Astrocyte of the spinal cord (primary cell): ENCODE data around the gene PCNT.

Source experiments
- DNase-seq: peaks from one replicate; pipeline ENCODE4 v3.0.0; 2011; ENCODE audit warnings: low read depth, low spot score
- H3K4me3 ChIP-seq: 2 replicates; pipeline ENCODE4 v1.5.1; 2011; ENCODE audit warnings: low read depth, mild to moderate bottlenecking, low read length, moderate library complexity
- in situ Hi-C: cut with HindIII; loops from 2 replicates; pipeline ENCODE4 v1.10.0; 2017; ENCODE audit warnings: low sequenced_read_pairs
- TF ChIP-seq, protein P1 (sequence below): IDR thresholded peaks from 2 replicates; pipeline ENCODE4 v1.5.1; 2012; ENCODE audit warnings: low read depth, mild to moderate bottlenecking, low read length, inconsistent platforms

Gene PCNT, protein sequence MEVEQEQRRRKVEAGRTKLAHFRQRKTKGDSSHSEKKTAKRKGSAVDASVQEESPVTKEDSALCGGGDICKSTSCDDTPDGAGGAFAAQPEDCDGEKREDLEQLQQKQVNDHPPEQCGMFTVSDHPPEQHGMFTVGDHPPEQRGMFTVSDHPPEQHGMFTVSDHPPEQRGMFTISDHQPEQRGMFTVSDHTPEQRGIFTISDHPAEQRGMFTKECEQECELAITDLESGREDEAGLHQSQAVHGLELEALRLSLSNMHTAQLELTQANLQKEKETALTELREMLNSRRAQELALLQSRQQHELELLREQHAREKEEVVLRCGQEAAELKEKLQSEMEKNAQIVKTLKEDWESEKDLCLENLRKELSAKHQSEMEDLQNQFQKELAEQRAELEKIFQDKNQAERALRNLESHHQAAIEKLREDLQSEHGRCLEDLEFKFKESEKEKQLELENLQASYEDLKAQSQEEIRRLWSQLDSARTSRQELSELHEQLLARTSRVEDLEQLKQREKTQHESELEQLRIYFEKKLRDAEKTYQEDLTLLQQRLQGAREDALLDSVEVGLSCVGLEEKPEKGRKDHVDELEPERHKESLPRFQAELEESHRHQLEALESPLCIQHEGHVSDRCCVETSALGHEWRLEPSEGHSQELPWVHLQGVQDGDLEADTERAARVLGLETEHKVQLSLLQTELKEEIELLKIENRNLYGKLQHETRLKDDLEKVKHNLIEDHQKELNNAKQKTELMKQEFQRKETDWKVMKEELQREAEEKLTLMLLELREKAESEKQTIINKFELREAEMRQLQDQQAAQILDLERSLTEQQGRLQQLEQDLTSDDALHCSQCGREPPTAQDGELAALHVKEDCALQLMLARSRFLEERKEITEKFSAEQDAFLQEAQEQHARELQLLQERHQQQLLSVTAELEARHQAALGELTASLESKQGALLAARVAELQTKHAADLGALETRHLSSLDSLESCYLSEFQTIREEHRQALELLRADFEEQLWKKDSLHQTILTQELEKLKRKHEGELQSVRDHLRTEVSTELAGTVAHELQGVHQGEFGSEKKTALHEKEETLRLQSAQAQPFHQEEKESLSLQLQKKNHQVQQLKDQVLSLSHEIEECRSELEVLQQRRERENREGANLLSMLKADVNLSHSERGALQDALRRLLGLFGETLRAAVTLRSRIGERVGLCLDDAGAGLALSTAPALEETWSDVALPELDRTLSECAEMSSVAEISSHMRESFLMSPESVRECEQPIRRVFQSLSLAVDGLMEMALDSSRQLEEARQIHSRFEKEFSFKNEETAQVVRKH (N-terminal part only)

DNA sequence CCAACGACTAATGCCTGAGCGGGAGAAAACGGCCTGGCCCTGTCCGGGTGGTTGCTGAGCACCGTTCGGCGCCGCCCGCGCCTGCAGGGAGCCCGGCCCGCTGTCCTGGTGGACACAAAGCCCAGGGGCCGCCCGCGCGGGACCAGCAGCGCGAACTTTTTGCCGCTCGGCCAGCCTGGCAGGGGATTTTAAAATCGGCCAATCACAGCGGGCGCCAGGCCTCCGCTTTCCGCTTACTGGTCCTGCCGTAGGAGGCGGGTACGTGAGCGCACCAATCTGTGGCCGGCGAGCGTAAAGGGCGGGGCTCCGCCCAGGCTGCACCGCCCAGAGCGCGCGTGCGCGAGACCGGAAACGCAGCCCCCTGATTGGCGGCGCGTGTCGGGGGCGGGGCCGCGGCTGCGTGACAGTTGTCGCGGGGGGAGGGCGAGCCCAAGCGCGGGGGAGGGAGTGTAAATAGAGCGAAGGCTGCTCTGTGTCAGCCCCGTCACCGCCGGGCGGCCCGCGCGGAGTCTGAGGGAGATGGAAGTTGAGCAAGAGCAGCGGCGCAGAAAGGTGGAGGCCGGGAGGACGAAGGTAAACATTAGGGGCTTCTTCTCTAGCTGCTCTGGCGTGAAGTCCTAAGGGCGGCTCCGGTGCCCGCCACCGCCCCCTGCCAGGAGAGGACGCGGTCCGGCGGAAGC, at the start of gene PCNT, which contains the start of gene C21orf58:
Gene PCNT, plus strand, starts transcription at position 447 of the 680 bp plus-strand sequence. Its CDS starts 73 bp downstream, at position 520.
Gene C21orf58, minus strand, starts transcription at position 161 of the 680 bp plus-strand sequence. CDS start 1,132 bp downstream, outside the sequence.
- DNase-seq = peak; percentile 98
- TF ChIP-seq, protein P1, sequence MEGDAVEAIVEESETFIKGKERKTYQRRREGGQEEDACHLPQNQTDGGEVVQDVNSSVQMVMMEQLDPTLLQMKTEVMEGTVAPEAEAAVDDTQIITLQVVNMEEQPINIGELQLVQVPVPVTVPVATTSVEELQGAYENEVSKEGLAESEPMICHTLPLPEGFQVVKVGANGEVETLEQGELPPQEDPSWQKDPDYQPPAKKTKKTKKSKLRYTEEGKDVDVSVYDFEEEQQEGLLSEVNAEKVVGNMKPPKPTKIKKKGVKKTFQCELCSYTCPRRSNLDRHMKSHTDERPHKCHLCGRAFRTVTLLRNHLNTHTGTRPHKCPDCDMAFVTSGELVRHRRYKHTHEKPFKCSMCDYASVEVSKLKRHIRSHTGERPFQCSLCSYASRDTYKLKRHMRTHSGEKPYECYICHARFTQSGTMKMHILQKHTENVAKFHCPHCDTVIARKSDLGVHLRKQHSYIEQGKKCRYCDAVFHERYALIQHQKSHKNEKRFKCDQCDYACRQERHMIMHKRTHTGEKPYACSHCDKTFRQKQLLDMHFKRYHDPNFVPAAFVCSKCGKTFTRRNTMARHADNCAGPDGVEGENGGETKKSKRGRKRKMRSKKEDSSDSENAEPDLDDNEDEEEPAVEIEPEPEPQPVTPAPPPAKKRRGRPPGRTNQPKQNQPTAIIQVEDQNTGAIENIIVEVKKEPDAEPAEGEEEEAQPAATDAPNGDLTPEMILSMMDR = no peak
- in situ Hi-C loops = no loop called here
- H3K4me3 ChIP-seq = peak within 1 kb of the TSS; percentile 96

DNA sequence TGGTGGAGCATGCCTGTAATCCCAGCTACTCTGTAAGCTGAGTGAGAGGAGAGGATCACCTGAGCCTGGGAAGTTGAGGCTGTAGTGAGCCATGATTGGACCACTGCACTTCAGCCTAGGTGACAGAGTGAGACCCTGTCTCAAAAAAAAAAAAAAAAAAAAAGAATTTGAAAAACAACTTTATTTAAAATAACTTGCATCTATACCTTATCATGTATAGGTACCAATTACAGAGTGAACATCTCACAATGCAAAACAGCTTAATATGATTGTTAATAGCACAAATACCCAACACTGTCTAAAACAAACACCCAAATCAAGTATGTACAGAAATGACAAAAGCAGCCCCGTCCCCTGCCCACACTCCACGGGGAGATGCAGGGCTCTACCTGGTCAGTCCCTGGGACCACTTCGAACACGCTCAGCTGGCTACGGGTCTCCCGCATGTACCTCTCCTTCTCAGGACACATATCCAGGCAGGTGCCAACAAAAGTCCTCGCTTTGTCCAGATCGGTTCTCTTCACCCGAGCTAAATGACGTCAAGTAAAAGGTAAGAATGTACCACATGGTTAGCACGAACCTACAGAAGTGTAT, 49.1 kb upstream of the PCNT start:
- TF ChIP-seq, protein P1 = no peak
- no peak for DNase-seq
- H3K4me3 ChIP-seq = no peak overlapping the region
- in situ Hi-C loops = no loop called here

DNA sequence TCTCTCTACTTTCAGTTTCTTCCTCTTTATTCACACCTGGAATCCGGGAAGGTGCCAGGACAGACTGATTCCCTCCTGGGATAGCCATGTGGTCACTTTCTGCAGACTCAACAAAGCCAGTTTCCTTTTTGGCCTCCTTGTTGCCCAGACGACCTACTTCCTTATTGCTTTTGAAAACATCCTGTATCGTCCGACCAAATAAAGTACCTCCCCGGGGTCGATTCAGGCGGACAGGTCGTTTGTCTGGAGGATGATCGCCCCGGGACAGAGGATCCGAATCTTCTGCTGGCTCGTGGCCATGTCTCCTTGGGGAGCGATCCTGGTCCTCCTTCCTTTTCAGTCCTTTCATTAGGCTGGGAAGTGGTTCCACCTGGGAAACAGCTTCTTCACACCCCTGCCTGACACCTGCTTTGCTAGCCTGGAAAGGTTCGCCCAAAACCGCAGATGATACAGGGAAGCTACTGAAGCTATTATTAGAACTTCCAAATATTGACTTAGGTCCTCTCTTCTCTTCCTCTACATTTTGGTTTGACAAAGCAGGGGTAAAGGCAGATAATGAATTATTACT, 39.8 kb upstream of the PCNT start:
- TF ChIP-seq, protein P1 = no peak
- in situ Hi-C loops = no loop called here
- H3K4me3 ChIP-seq = no peak overlapping the region
- no peak for DNase-seq

DNA sequence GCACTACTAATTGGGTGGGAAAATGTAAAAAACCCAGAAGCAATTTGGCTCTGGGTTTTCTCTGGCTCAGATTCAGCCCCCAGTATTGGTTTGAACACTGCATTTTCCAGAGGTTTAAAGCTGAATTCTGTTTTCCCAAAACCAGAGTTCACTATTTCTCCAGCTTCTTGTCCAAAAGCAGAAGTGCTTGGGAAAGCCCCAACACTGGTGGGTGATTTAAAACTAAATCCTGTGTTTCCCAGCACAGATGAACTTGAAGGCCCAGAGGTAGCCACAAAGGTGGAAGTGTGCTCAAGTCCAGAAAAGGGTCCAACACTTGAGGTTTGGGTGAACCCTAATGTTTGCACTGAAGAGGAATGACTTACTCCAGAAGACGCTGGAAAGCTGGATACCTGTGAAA, 39.2 kb upstream of the PCNT start:
- no peak for DNase-seq
- peak overlapping the region; percentile 75 for H3K4me3 ChIP-seq
- TF ChIP-seq, protein P1 = no peak
- in situ Hi-C loops = no loop called here

DNA sequence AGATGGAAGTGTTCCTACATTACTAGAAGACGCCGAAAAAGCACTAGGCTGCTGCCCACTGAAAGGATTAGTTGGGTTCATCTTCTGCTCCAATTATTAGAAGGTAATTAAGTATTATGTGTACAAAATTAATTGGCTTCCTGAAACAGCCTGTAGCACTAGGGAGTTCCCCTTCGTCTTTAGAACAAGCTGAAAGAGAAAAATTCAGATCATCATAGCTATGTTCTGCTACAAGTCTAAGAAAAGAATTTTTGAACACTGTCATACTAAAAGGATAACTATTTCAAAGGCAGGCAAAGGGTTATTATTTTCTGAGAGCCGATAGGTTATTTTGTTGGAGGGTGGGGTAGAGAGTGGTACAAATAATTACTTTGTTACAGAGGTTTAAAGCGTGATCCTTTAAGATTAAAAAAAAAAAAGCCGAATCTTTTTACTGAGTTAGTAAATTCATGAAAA, 38.7 kb upstream of the PCNT start, which contains the start of gene MCM3AP:
Gene MCM3AP, minus strand, starts transcription at position 406 of the 456 bp plus-strand sequence. Its CDS starts 325 bp downstream, at position 81.
- DNase-seq = no peak
- in situ Hi-C loops = no loop called here
- TF ChIP-seq, protein P1 = no peak
- peak within 1 kb of the TSS; percentile 75 for H3K4me3 ChIP-seq
